ENCODE measurements around the gene PROKR1.
"Not testable (repeated sequence)": the region's sequence is repeated elsewhere in the genome, so short reads cannot be mapped to it uniquely, and the experiment has no call there.

The PROKR1 gene

DNA sequence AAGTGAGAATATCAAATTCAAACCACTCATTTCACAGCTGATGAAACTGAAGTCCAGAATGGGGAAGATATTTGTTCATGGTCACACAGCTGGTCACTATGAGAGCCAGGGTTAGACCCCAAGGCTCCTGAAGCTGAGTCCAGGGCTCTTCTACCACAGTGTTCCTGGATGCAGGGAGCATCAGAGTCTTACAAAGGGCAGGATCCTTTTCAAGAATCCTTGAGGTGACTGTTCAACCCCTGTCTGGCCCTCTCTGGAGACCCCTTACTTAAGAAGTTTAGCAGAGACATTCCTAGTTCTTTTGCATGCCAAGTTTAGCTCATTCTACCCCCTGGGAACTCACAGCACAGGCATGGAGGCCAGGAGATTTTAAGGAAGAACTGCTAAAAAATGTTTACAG lies 15.7 kb downstream of the PROKR1 start:
- no peak for DNase-seq

DNA sequence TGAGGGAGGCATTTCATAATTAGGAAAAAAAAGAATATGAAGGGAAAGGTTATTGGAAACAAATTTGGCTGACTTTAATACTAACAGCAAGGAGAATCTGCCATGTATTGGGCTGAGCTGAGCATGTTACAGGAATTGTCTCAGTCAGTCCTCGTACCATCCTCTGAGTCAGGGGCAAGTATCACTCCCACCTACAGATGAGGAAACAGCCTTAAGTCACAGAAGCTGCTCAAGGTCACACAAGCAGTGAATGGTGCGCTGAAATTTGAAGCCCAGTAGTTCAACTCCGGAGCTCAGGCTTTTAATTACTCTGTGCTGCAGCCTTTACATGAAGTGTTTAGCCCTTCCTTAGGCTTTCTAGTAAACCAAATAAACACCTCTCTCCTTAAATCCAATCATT lies 17.3 kb downstream of the PROKR1 start:
- DNase-seq: no peak

DNA sequence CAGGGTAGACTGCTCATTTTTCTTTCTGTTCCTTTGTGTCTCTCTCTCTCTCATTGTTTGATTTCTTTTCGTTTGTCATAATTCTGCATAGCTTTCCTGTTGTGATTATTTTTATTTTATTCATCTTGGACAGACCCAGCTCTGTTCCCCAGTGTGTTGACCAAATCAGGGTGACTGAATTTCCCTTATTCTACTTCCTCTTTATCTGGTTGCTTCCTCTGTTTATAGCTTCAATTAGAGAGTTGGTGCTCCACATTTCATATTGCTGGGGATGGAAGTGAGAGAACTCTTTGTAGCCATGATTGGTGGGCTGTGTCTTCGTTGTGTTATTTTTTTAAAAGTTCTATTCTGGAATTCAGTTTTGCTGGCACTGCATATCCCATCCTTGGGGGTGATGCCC lies 19.1 kb downstream of the PROKR1 start:
- no peak for DNase-seq

- no peak for DNase-seq
These were observed 20.2 kb downstream of the PROKR1 start for GRCh38 chr2:68663371-68664156.

- no peak for DNase-seq
These were observed 24.0 kb downstream of the PROKR1 start for GRCh38 chr2:68667371-68667770.

GRCh38 chr2:68669651-68670050 lies 26.3 kb downstream of the PROKR1 start:
- DNase-seq: no peak

DNA sequence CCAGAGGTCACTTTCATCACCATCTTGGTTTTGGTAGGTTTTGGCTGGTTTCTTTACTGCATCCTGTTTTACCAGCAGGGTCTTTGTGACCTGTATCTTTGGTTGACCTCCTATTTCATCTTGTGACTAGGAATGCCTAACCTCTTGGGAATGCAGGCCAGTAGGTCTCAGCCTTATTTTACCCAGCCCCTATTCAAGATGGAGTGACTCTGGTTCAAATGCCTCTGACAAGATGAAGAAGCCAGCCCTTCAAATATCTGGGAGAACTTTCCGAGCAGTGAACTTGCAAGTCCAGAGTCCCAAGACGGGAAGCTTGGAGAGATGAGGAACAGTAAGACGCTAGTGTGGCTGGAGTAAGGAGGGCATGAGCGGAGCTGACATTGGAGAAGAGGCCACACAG lies 28.6 kb downstream of the PROKR1 start:
- DNase-seq: no peak

DNA sequence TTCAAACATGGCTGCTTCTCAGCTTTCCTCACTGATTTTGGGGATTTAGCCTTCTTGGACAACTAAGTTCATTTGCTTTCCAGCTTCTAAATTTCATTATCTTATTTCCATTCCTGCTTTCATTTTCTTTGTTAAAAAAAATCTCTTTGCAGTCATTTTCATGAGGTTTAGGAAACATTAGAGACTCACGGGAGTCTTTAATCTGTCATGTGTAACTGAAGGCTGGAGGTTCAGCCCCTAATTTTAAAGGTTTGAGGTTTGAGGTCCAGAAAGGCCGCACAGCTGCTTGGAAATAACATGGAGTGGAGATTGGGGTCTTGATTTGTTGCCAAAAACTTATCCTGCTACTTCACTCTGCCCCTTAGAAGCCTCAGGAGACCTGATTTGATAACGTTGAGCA lies 30.3 kb downstream of the PROKR1 start:
- no peak for DNase-seq

DNA sequence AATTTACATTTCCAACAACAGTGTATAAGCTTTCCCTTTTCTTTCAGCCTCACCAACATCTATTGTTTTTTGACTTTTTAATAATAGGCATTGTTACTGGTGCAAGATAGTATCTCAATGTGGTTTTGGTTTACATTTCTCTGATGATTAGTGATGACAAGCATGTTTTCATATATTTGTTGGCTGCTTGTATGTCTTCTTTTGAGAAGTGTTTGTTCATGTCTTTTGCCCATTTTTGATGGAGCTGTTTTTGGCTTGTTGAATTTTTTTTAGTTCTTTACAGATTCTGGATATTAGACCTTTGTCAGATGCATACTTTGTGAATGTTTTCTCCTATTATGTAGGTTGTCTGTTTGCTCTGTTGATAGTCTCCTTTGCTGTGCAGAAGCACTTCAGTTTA lies 32.1 kb downstream of the PROKR1 start:
- DNase-seq: no peak

GRCh38 chr2:68677837-68678236 lies 34.5 kb downstream of the PROKR1 start:
- DNase-seq: not testable (repeated sequence)

DNA sequence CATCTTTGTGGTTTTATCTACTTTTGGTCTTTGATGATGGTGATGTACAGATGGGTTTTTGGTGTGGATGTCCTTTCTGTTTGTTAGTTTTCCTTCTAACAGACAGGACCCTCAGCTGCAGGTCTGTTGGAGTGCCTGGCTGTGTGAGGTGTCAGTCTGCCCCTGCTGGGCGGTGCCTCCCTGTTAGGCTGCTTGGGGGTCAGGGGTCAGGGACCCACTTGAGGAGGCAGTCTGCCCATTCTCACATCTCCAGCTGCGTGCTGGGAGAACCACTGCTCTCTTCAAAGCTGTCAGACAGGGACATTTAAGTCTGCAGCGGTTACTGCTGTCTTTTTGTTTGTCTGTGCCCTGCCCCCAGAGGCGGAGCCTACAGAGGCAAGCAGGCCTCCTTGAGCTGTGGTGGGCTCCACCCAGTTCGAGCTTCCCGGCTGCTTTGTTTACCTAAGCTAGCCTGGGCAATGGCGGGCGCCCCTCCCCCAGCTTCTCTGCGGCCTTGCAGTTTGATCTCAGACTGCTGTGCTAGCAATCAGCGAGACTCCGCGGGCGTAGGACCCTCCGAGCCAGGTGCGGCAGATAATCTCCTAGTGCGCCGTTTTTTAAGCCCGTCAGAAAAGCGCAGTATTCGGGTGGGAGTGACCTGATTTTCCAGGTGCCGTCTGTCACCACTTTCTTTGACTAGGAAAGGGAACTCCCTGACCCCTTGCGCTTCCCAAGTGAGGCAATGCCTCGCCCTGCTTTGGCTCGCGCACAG lies 36.0 kb downstream of the PROKR1 start:
- DNase-seq: not testable (repeated sequence)

DNA sequence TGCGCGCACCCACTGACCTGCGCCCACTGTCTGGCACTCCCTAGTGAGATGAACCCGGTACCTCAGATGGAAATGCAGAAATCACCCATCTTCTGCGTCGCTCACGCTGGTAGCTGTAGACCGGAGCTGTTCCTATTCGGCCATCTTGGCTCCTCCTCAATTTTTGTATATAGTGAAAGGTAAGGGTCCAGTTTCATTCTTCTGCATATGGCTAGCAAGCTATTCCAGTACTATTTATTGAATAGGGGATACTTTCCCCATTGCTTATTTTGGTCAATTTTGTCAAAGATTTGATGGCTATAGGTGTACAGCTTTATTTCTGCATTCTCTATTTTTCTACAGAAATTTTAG lies 36.5 kb downstream of the PROKR1 start:
- not testable (repeated sequence) for DNase-seq

- no peak for DNase-seq
These were observed 40.8 kb downstream of the PROKR1 start for GRCh38 chr2:68684197-68684596.

DNA sequence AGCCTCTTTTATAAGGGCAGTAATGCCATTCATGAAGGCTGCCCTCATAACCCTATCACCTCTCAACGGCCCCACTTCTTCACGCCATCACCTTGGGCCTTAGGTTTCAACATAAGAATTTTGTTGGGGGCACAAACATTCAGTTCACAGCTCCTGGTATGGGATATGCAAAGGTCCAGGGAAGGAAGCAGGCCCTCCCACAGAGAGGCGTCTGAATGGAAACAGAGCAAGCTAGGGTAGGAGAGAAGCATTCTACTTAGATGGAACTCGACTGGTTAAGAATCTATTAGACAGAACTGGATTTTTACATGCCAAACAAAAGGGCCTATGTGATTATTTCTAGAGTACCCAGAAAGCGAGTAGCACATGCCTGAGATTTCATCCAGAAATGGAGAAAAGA lies 42.8 kb downstream of the PROKR1 start:
- DNase-seq: no peak

DNA sequence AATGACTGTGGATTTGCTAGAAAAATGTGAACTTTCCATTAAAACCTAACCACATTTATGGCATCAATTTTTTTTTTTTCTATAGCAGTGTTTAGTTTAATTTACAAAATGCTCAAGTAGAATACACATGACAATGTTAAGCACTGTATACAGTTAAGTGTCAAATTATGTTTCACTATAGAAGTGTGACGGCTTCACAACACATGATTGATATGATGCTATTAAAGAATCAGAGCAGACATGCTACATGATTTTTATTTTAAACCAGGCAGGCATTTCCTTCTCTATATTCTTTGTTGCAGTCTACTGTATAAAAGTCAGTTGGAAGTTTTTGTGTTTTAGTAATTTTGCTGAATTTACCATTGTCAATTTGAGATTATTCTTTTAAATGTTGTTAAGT lies 43.6 kb downstream of the PROKR1 start:
- DNase-seq: no peak

- peak in 1 of 5 donors; percentile 56 for DNase-seq
These were observed 46.5 kb downstream of the PROKR1 start for GRCh38 chr2:68689553-68690537.

- no peak for DNase-seq
These were observed 47.5 kb downstream of the PROKR1 start for GRCh38 chr2:68690851-68691250.

DNA sequence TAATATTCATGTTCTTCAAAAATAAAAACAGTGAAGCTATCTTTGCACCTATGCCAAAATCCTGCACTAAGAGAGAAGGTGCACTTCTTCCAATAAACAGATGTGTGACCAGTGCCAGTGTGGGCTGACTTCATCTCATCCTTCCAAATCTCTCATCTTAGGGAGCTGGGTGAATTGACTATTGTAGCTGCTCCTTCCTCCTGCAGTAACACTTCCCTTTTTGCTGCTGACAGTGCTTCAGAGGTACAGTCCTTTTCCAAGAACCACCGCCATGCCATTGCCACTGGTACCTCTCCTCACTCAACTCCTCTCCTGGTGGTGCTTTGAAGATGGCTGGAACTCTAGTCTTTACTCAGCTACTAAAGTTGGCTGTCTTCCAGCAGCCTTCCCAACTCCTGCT lies 49.1 kb downstream of the PROKR1 start:
- DNase-seq: no peak

- no peak for DNase-seq
These were observed 50.6 kb downstream of the PROKR1 start for GRCh38 chr2:68693951-68694350.

GRCh38 chr2:68695971-68696370 lies 52.6 kb downstream of the PROKR1 start:
- no peak for DNase-seq

DNA sequence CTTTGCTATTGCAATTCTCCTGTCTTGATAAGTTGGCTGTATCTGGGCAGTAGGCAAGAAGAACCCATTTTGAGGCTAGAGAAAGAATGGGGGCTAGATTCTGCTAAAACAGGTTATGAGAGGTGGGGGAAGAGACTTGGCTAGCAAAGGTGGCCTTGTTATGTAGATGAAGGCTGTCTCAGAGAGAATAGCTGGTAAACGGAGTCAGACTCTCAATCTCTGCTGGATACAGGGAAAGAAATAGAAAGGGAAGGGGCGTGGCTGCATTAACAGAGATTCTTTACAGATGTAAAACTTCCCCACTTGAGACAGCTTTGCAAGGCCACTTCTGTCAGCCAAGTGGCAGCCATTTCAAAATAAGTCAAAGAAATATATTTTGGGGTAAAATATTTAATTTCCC lies 53.2 kb downstream of the PROKR1 start:
- DNase-seq: no peak

GRCh38 chr2:68698567-68699377 lies 55.4 kb downstream of the PROKR1 start:
- DNase-seq: no peak

Measured in T-helper 1 cell (primary cell).